Epidermal melanocyte (primary cell): ENCODE measurements around the gene ITGB7.

Experiments
- DNase-seq: peaks from one replicate; pipeline ENCODE4 v3.0.0; 2011; ENCODE audit warnings: low spot score; ENCODE audit not compliant: insufficient read length

The ITGB7 gene

GRCh38 chr12:53198486-53199110, 8.5 kb downstream of the ITGB7 start:
- no peak for DNase-seq

GRCh38 chr12:53197011-53197640, 9.9 kb downstream of the ITGB7 start:
- no peak for DNase-seq

GRCh38 chr12:53196486-53196885, 10.6 kb downstream of the ITGB7 start:
- DNase-seq, result no peak

GRCh38 chr12:53195516-53196420, 11.3 kb downstream of the ITGB7 start:
- DNase-seq, result no peak

- no peak for DNase-seq
Measured at GRCh38 chr12:53194973-53195372, 12.1 kb downstream of the ITGB7 start.

GRCh38 chr12:53193985-53194716, 12.9 kb downstream of the ITGB7 start:
- no peak for DNase-seq

GRCh38 chr12:53193040-53193439, 14.0 kb downstream of the ITGB7 start:
- DNase-seq, result no peak

GRCh38 chr12:53192531-53193021, 14.5 kb downstream of the ITGB7 start:
- no peak for DNase-seq

- no peak for DNase-seq
Measured at GRCh38 chr12:53191885-53192530, 15.0 kb downstream of the ITGB7 start.

- no peak for DNase-seq
Measured at GRCh38 chr12:53191096-53191884, 15.8 kb downstream of the ITGB7 start.

- no peak for DNase-seq
Measured at GRCh38 chr12:53190108-53190729, 16.8 kb downstream of the ITGB7 start.

GRCh38 chr12:53187145-53187899, 19.7 kb downstream of the ITGB7 start:
- no peak for DNase-seq

GRCh38 chr12:53186745-53187144, 20.3 kb downstream of the ITGB7 start:
- DNase-seq, result no peak

- DNase-seq, result no peak
Measured at GRCh38 chr12:53185582-53186153, 21.4 kb downstream of the ITGB7 start.

- DNase-seq, result no peak
Measured at GRCh38 chr12:53184828-53185227, 22.2 kb downstream of the ITGB7 start.

- DNase-seq, result no peak
Measured at GRCh38 chr12:53182903-53183302, 24.1 kb downstream of the ITGB7 start.

GRCh38 chr12:53181935-53182334, 25.1 kb downstream of the ITGB7 start:
- no peak for DNase-seq

- DNase-seq, result peak; percentile 54
Measured at GRCh38 chr12:53180931-53181645, 26.0 kb downstream of the ITGB7 start.
